Measurements from ENCODE around the gene TSPAN32. TPM values are rescaled to one million over a fixed set of nuclear protein-coding genes. Genes with fewer than 3 reads are reported as not detected.

TSPAN32 gene
- total RNA-seq, 1 donor from 2014 or later, result not detected

GRCh38 chr11:2287091-2287490 is 14.7 kb upstream of the TSPAN32 start:
- DNase-seq (ENCODE audit: low read depth in 2 of 2), result no peak

- no peak for DNase-seq (ENCODE audit: low read depth in 2 of 2)
Measured at GRCh38 chr11:2289350-2289749, 12.5 kb upstream of the TSPAN32 start.

GRCh38 chr11:2289859-2290258 is 12.0 kb upstream of the TSPAN32 start:
- no peak for DNase-seq (ENCODE audit: low read depth in 2 of 2)

GRCh38 chr11:2290351-2290841 is 11.4 kb upstream of the TSPAN32 start:
- no peak for DNase-seq (ENCODE audit: low read depth in 2 of 2)

GRCh38 chr11:2293531-2293971 is 8.3 kb upstream of the TSPAN32 start:
- no peak for DNase-seq (ENCODE audit: low read depth in 2 of 2)

- DNase-seq (ENCODE audit: low read depth in 2 of 2), result no peak
Measured at GRCh38 chr11:2293984-2294925, 7.6 kb upstream of the TSPAN32 start.

GRCh38 chr11:2294926-2295290 is 6.9 kb upstream of the TSPAN32 start:
- no peak for DNase-seq (ENCODE audit: low read depth in 2 of 2)

- no peak for DNase-seq (ENCODE audit: low read depth in 2 of 2)
Measured at GRCh38 chr11:2295971-2296912, 5.6 kb upstream of the TSPAN32 start.

GRCh38 chr11:2296913-2297622 is 4.7 kb upstream of the TSPAN32 start:
- no peak for DNase-seq (ENCODE audit: low read depth in 2 of 2)

- DNase-seq (ENCODE audit: low read depth in 2 of 2), result no peak
Measured at GRCh38 chr11:2297623-2298030, 4.2 kb upstream of the TSPAN32 start.

- DNase-seq (ENCODE audit: low read depth in 2 of 2), result no peak
Measured at GRCh38 chr11:2298131-2298794, 3.5 kb upstream of the TSPAN32 start.

- DNase-seq (ENCODE audit: low read depth in 2 of 2), result peak in 1 of 2 donors; percentile 36
Measured at GRCh38 chr11:2298795-2299761, 2.7 kb upstream of the TSPAN32 start.

- DNase-seq (ENCODE audit: low read depth in 2 of 2), result no peak
Measured at GRCh38 chr11:2299773-2300172, 2.0 kb upstream of the TSPAN32 start.

- DNase-seq (ENCODE audit: low read depth in 2 of 2), result no peak
Measured at GRCh38 chr11:2300290-2300935, 1.4 kb upstream of the TSPAN32 start.

GRCh38 chr11:2300936-2301630 is 730 bp upstream of the TSPAN32 start:
- DNase-seq (ENCODE audit: low read depth in 2 of 2), result no peak

- DNase-seq (ENCODE audit: low read depth in 2 of 2), result no peak
Measured at GRCh38 chr11:2302306-2302895, 588 bp downstream of the TSPAN32 start.

GRCh38 chr11:2302896-2303626 is 1.2 kb downstream of the TSPAN32 start:
- DNase-seq (ENCODE audit: low read depth in 2 of 2), result no peak

Data from lung microvascular endothelial cell (primary cell).